Muscle layer of duodenum (tissue), 2 donors: ENCODE results near the gene SIL1.

Experiments
- H3K27ac ChIP-seq: one replicate; pipeline ENCODE4 v1.7.0; 2013; ENCODE audit warnings: mild to moderate bottlenecking, low read length
- H3K27me3 ChIP-seq: one replicate; pipeline ENCODE4 v1.7.0; 2013; ENCODE audit warnings: low read depth, mild to moderate bottlenecking, control low read depth, low read length
- H3K36me3 ChIP-seq, 2 donors: one replicate each; pipeline ENCODE4 v1.7.0; 2013; ENCODE audit warnings: low read length in 2 of 2, control low read depth in 1 of 2, mild to moderate bottlenecking in 1 of 2; ENCODE audit not compliant: insufficient read depth in 2 of 2, control insufficient read depth in 1 of 2
- H3K4me1 ChIP-seq, 2 donors: one replicate each; pipeline ENCODE4 v1.7.0; 2013; ENCODE audit warnings: low read length in 2 of 2, mild to moderate bottlenecking in 2 of 2, control low read depth in 1 of 2, moderate library complexity in 1 of 2; ENCODE audit not compliant: insufficient read depth in 2 of 2, control insufficient read depth in 1 of 2
- H3K4me3 ChIP-seq, 2 donors: one replicate each; pipeline ENCODE4 v1.7.0; 2013; ENCODE audit warnings: low read length in 2 of 2, low read depth in 1 of 2, mild to moderate bottlenecking in 1 of 2
- H3K9me3 ChIP-seq, 2 donors: one replicate each; pipeline ENCODE4 v1.7.0; 2013; ENCODE audit warnings: low read length in 2 of 2, control low read depth in 1 of 2, mild to moderate bottlenecking in 1 of 2; ENCODE audit not compliant: control insufficient read depth in 1 of 2
- donor health status: healthy.

Gene SIL1

GRCh38 chr5:139151902-139152301 lies 46.3 kb downstream of the SIL1 start:
- Histone ChIP-seq H3K27me3 (no peaks in the 10 kb centered on the region), H3K4me1 (peaks cover 7 to 36% of the 10 kb centered on the region in 2 donors)

DNA sequence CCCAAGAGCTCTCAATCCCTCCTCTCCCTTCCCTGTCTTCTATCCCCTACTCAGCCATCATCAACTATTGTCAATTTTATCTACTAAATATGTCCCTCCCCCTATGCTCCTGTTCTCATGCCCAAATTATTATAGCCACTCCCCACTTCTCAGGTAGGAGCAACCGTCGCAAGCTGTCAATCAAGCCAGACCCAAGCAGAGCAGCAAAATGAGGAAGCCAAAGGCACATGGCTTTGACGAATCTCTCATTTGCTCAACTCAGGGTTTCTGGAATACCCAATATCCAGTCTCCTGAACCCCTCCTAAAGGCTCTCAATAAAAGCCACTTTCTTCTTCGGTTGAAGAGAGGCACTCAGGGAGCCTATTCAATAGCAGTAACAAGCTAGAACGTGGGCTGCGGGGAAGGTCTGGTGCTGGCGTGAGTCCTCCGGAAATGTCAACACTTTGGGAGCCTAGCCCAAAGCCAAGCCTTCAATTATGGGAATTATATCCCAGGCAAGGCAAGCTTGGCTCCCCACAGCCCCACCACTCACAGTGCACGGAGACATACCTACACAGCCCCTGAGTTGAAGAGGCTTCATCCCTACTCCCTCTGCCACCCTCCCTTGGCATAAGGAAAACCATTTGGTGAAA lies 47.7 kb downstream of the SIL1 start:
- Histone ChIP-seq H3K4me3 (no peak overlapping the region), H3K9me3 (no peaks in the 10 kb centered on the region), H3K4me1 (peaks cover 7 to 37% of the 10 kb centered on the region in 2 donors), H3K36me3 (no peaks in the 10 kb centered on the region), H3K27me3 (no peaks in the 10 kb centered on the region), H3K27ac (no peak overlapping the region)

More at GRCh38 chr5:139151902-139152301, 46.3 kb downstream of the SIL1 start:
- Histone ChIP-seq H3K9me3 (no peaks in the 10 kb centered on the region), H3K36me3 (no peaks in the 10 kb centered on the region), H3K27ac (no peak overlapping the region), H3K4me3 (no peak overlapping the region)

GRCh38 chr5:139149477-139150199 lies 48.5 kb downstream of the SIL1 start:
- H3K4me1 ChIP-seq, result peaks cover 7 to 37% of the 10 kb centered on the region in 2 donors

DNA sequence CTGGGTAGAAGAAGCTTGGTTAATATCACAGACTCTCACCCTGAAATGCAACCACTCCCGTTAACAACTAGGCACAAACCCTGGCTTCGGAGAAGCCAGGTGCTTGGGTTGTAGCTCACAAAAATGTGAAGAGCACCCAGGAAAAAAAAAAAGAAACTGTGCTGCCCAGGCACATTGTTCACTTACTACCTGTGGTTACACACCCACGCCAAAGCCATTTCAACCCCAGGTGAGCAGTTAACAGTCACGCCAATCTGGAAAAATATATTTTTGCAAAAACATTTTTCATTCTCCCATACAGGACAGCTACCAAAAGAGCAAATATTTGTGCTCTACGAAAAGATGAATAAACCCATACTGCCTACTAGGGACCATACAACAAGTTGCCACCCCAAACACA lies 49.2 kb downstream of the SIL1 start:
- H3K36me3 ChIP-seq, result no peaks in the 10 kb centered on the region
- H3K27me3 ChIP-seq, result no peaks in the 10 kb centered on the region
- H3K9me3 ChIP-seq, result no peaks in the 10 kb centered on the region
- H3K4me1 ChIP-seq, result peaks cover 7 to 37% of the 10 kb centered on the region in 2 donors
- no peak overlapping the region for H3K4me3 ChIP-seq
- H3K27ac ChIP-seq, result no peak overlapping the region

More at GRCh38 chr5:139149477-139150199, 48.5 kb downstream of the SIL1 start:
- no peak overlapping the region for H3K27ac ChIP-seq
- H3K27me3 ChIP-seq, result no peaks in the 10 kb centered on the region
- H3K4me3 ChIP-seq, result no peak overlapping the region
- H3K36me3 ChIP-seq, result no peaks in the 10 kb centered on the region
- H3K9me3 ChIP-seq, result no peaks in the 10 kb centered on the region

GRCh38 chr5:139148306-139148705 lies 49.9 kb downstream of the SIL1 start:
- H3K27me3 ChIP-seq, result no peaks in the 10 kb centered on the region
- H3K9me3 ChIP-seq, result no peaks in the 10 kb centered on the region
- H3K27ac ChIP-seq, result no peak overlapping the region
- no peak overlapping the region for H3K4me3 ChIP-seq
- no peaks in the 10 kb centered on the region for H3K36me3 ChIP-seq
- H3K4me1 ChIP-seq, result peaks cover 7 to 37% of the 10 kb centered on the region in 2 donors

- no peaks in the 10 kb centered on the region for H3K27me3 ChIP-seq
- H3K4me3 ChIP-seq, result no peak overlapping the region
- H3K27ac ChIP-seq, result peak overlapping the region; percentile 19
- no peaks in the 10 kb centered on the region for H3K36me3 ChIP-seq
- no peaks in the 10 kb centered on the region for H3K9me3 ChIP-seq
- peaks cover 7 to 37% of the 10 kb centered on the region in 2 donors for H3K4me1 ChIP-seq
These were observed 50.6 kb downstream of the SIL1 start for GRCh38 chr5:139147483-139148087.

DNA sequence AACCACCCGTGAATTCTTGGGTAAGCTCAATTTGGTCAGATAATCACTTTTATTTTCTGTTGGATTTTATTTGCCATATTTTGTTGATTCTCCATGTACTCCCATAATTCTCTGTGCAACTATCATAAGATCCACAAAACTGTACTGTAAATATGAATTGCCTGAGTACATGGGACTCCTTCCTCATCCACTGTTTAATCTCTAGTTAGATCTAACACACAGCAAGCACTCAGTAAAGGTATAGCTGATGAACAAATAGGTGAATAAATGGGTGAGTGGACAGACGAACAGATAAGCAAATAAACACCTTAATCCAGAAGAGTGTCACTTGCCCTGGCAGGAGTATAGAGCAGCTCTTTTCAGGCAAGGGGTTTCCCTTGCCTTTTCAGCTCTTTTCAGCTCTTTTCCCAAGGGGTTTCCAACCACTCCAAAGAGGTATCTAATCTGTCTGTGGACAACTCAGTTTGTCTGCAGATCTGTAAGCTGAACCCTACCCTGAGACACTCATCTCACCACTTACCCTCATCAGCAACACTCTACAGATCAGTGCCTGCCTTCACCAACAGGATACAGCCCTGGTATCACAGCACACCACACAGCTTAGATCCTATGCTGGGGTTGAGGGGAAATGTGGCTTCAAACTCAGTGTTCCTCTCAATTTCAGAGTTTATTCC lies 51.2 kb downstream of the SIL1 start:
- H3K4me1 ChIP-seq, result peaks cover 12 to 40% of the 10 kb centered on the region in 2 donors
- H3K27ac ChIP-seq, result no peak overlapping the region
- H3K4me3 ChIP-seq, result no peak overlapping the region

DNA sequence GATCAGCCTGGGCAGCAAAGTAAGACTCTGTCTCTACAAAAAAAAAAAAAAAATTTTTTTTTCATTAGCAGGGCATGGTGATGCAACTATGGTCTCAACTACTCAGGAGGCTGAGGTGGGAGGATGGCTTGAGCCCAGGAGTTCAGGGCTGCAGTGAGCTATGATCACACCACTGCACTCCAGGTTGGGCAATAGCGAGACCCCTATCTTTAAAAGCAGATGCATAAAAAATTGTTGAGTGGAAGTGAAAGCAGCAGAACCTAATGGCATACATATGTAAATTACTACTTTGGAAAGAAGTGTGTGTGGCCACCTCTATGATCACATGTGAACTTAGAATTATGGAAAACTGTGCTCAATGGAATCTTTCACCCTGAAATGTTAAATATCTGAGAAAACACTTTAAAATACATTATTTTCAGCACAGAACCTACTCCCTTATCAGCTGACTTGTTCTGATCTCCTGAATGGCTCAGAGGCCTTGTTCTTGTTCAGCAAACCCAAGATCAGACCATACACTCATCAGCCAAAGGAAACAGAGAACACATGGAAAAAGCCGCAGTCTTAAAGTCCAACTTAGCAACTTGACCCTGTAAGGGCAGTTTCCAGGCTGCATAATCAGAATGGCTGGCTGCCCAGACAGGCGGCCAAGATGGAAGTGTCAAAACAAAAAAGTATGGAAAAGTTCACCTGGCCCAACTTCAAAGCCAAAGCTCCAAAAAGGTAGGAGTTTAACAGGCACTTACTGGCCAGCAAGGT lies 56.5 kb downstream of the SIL1 start:
- peaks cover 23 to 37% of the 10 kb centered on the region in 2 donors for H3K4me1 ChIP-seq
- H3K27ac ChIP-seq, result peak overlapping the region; percentile 29
- no peaks in the 10 kb centered on the region for H3K9me3 ChIP-seq
- H3K4me3 ChIP-seq, result no peak overlapping the region
- H3K36me3 ChIP-seq, result no peaks in the 10 kb centered on the region
- H3K27me3 ChIP-seq, result no peaks in the 10 kb centered on the region

More for the DNA sequence above, 51.2 kb downstream of the SIL1 start:
- H3K27me3 ChIP-seq, result no peaks in the 10 kb centered on the region
- H3K36me3 ChIP-seq, result no peaks in the 10 kb centered on the region
- no peaks in the 10 kb centered on the region for H3K9me3 ChIP-seq

DNA sequence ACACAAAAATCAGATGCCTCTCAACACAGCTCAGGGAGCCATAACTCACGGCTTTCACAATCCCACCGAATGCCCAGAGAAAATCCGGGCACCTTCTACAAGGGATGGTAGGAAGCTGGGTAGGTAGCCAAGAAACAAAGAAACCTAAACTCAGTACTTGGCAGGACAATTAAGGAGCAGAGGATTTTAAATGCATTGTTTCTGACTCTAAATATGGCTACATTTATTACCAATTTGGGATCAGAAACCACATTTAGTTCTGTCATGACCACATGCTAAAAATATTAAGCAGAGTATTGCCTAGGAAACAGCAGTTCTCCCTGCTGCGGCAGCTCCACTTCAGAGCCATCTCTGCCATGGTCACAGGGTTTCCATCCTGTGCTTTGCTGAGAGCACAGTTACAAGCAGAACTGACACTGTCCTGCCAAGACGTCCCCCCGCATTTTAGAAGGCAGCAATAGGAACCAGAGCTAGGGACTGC lies 57.5 kb downstream of the SIL1 start:
- Histone ChIP-seq H3K27me3 (no peaks in the 10 kb centered on the region), H3K36me3 (no peaks in the 10 kb centered on the region), H3K4me1 (peaks cover 23 to 37% of the 10 kb centered on the region in 2 donors), H3K27ac (peak overlapping the region; percentile 2), H3K9me3 (no peaks in the 10 kb centered on the region), H3K4me3 (no peak overlapping the region)

- H3K4me1 ChIP-seq, result peaks cover 23 to 37% of the 10 kb centered on the region in 2 donors
- no peak overlapping the region for H3K27ac ChIP-seq
- no peaks in the 10 kb centered on the region for H3K27me3 ChIP-seq
- H3K4me3 ChIP-seq, result no peak overlapping the region
- H3K9me3 ChIP-seq, result no peaks in the 10 kb centered on the region
- H3K36me3 ChIP-seq, result no peaks in the 10 kb centered on the region
These were observed 59.4 kb downstream of the SIL1 start for GRCh38 chr5:139138809-139139208.
